Measurements from ENCODE around the gene ARHGAP27.
"Not testable (repeated sequence)": the region's sequence is repeated elsewhere in the genome, so short reads cannot be mapped to it uniquely, and the experiment has no call there.

Gene ARHGAP27

DNA sequence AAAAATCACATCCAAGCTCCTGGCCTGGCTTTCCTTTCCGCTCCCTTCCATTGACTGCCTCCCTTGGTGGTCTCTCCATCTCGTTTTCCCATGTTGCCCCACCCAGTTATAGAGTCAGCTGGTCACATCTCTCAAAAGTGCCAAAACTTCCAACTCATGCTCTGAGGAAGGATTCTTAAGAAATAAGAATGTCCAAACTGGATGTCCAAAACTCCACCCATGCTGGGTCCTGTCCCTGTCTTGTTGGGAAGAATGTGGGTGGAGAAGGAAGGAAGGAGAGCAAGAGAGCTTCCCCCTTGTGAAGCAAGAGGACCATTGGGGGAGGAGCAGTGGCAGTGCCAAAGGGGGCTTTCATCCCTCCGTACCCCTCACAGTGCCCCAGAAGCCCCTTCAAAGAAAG, 71.2 kb downstream of the ARHGAP27 start:
- DNase-seq, result no peak

GRCh38 chr17:45357364-45357997, 75.2 kb downstream of the ARHGAP27 start:
- DNase-seq, result no peak

GRCh38 chr17:45355087-45355486, 77.6 kb downstream of the ARHGAP27 start:
- DNase-seq, result no peak

DNA sequence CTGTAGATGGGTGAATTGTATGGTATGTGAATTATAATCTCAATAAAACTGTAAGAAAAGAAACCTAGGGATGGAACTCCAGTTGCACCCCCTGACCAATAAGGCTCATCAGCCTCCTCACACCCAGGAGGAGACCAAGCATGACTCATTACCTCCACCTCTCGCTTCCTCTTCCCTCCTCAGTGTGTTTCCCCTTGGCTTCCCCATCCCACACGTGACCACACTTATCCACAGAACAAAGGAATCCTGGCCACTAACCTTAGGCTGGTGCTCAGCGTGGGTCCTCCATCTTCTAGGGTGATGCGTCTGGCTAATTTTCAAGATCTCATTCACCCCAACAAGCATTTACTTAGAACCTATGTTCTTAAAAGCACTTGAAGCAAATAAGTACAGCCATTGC, 79.6 kb downstream of the ARHGAP27 start:
- DNase-seq, result no peak

- no peak for DNase-seq
Observed at GRCh38 chr17:45351831-45352230, 80.8 kb downstream of the ARHGAP27 start.

- DNase-seq, result no peak
Observed at GRCh38 chr17:45347444-45347843, 85.2 kb downstream of the ARHGAP27 start.

GRCh38 chr17:45346216-45347015, 86.3 kb downstream of the ARHGAP27 start:
- no peak for DNase-seq

DNA sequence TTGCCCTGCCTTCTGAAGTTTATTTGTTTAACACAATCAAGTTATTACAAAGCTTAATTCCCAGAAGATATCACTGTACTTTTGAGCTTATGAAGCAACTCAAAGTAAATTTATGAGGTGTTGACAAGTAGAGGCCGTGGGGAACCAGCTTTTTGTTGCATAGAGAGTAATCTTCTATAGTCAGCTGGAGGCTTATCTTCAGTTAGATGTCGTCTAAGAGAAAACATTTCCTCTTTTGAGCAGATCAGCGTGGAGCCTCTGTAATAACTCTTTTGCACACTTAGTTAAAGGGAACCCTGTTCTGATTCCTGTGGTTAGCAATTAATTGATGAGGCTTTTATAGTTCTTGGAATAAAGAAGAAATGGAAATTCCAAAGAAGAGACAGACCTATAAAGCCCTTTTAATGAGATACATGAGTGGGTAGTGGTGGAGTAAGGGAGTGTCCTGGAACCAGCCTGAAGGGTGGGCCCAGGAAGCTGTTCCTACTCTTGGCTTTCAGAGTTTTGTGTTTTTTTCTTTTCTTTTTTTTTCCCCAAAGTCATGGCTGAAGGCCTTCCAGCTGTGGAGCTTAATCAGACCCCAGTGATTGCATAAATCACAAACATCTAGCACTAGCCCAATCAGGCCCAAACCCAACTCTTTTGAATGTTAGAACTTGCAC, 87.0 kb downstream of the ARHGAP27 start:
- no peak for DNase-seq

DNA sequence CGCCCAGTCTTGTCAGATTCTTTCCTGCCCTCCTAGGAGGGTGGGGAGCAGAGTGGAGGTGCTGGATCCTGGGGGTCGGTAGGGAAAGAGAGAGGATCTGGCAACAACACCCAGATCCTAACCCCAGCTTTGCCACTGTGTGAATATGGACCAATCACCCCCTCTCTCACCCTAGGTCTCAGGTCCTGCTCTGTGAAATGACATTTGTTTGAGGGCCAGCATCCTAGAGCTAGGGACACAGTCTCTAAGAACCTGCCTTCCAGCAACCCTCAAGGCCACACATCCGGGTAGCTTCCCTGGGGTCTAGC, 87.5 kb downstream of the ARHGAP27 start:
- DNase-seq, result no peak

DNA sequence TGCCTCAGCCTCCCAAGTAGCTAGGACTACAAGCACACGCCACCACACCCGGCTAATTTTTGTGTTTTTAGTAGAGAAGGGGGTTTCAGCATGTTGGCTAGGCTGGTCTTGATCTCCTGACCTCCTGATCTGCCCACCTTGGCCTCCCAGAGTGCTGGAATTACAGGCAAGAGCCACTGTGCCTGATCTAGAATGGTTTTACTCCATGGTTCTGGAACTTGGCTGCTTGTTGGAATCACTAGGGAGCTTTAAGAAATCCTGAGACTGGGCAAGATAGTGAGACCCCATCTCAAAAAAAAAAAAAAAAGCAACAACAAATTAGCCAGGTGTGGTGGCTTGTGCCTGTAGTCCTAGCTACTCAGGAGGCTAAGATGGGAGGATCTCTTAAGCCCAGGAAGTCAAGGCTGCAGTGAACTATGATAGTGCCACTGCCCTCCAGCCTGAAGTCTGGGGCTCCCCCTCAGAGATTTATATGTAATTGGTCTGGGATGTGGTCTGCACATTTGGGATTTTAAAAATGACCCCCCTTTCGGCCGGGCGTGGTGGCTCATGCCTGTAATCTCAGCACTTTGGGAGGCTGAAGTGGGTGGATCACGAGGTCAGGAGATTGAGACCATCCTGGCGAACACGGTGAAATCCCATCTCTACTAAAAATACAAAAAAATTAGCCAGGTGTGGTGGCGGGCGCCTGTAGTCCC, 88.6 kb downstream of the ARHGAP27 start:
- DNase-seq, result not testable (repeated sequence)
